DMS114 treated with DMSO at 0.1 percent for 48 hours (cell line): ENCODE measurements around the gene DCDC1.

Experiments used
- DNase-seq: peaks from one replicate; lab custom pipeline; 2025; ENCODE audit not compliant: unreplicated experiment; lab: John Stamatoyannopoulos, UW

Gene DCDC1

DNA sequence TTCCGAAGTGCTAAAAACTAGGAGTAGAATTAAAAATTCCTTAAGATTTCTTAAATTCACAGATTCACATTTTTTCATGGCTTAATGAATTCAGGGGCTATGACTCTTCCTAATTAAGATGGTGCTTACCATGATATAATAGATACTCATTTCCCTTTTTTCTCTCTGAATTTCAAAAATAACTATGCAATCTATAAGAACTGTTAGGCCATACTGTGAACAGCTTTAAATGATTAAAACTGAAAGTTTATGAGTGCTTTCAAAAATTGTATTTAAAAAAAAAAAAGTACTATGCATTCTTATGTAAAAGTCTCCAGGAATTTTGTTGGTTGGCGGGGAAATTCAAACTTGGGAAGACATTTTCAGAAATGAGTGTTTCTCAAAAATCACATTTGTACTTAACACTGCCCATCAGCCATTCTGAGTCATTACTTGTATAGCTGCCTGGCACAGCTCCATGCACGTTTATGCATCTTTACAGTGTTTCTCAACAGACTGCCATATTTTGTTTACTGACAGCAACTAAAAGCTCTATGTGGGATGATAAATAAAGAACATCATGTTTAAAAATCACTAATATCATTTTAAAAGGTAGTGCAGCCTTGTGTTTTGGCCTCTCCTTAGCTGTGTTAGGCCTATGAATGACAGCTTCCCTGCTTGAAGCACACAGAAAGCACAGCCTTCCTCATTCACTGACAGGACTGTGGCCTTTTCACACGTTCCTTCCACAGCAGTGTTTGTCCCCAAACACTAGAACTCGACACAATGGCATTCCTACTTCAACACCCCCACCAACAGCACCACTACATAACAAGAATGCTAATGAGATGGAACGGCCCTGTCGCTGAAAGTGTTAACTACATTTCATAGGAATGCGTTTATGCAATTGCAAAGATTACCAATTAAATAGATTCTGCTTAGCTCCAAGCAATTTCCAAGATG, 131.4 kb downstream of the DCDC1 start:
- peak; percentile 100 for DNase-seq

DNA sequence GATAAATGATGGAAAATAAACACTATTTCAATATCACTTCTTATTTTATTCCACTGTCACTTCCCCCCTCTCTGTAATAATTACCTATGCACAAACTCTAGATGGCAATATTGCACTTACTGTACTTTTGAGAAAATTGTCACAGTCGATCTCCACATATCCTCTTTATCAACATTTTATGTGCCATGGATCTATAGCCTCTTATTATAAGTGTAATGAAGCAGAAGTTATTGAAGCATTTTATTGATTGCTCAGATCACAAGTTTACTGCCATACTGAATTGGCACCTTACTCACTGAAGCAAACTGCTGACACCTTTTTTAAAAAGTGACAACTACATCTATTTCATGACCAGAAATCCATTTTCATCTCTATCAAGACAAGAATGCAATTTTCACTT, 133.4 kb downstream of the DCDC1 start:
- peak; percentile 97 for DNase-seq

DNA sequence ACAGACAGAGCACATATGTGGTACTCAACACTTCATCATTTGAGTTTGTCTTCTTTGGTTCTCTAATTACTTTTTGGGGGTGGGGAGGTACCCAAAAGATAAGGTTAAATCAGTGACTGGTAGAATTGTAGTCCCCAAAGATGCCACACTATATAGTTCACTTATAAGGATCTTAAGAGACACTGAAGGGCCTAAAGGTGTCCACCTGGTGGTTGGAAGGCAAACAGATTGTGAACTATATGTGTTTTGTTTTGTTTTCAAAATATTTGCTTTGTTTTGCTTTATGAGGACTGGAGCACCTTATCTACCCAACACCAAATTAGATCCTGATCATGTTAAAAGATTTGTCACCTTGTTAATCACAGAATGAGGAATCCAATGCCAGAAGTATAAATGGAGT, 136.1 kb downstream of the DCDC1 start:
- DNase-seq: peak; percentile 92

DNA sequence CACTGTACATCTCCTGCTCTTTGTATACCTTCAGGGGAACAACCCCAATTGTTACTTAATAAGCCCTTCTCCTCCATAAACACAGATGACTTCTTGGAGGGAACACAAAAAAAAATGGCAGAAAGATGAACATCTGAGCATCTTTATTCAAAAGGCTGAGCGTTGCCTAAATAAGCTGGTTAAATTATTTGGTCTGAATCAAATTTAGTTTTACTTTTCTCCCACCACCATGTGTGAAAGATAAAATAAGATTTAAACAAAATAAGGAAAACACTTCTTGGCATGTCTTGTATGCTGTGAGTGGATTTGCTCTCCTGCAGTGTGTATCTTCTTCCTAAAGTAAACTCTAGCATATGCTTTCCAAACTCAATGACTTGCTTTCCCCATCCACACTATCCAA, 137.9 kb downstream of the DCDC1 start:
- DNase-seq: no peak

DNA sequence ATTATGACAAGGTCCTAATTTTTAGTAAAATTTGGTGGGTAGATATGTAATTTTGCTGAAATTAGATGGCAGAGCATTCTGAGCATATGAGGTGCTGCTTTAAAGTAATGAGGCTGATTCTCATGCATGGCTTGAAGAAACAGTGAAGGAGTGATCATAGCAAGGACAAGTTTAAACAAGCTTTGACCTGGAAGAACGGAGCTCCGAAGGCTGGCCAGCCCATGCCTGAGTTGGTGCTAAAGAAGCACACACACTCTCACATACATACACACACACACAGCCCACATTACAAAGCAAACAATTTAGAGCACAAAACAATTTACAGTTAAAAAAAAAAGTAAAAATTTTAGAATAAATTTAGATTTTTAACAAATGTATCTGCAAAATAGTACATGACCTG, 150.7 kb downstream of the DCDC1 start:
- no peak for DNase-seq

DNA sequence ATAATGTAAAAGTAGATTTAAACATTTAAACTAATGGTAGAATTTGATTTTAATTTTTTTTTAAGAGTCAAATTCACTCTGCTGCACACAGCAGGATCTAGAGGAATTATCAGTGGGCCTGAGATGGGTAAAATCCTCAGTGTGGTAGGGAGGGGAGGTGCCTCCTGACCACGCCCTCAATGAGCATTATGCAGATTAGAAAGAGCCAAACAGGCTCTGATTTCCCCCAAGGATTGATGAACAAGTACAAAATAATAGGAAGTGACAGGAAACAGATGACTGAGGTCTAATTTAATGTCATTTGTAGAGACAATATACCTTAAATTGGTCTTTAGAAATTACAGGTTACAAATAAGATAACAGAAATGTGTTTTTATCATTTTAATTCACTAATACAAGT, 155.2 kb downstream of the DCDC1 start:
- DNase-seq: no peak

DNA sequence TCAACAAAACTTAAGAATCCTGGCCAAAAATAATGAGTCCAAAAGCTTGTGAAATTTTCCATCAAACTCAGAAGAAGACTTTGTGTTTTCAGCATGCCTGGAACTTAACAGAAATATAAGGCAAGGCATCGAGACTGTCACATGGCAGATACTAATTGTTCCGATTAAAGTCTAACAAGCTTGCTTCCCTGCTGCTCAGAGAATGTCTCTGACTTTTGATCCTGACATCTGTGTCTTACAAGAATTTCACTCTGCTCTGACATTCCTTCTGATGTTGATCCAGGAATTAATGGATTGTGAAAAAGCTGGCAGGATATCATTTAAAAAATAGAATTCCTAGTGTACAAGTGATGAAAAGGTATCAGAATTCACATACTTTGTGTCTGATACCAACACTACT, 170.2 kb downstream of the DCDC1 start:
- peak; percentile 98 for DNase-seq

DNA sequence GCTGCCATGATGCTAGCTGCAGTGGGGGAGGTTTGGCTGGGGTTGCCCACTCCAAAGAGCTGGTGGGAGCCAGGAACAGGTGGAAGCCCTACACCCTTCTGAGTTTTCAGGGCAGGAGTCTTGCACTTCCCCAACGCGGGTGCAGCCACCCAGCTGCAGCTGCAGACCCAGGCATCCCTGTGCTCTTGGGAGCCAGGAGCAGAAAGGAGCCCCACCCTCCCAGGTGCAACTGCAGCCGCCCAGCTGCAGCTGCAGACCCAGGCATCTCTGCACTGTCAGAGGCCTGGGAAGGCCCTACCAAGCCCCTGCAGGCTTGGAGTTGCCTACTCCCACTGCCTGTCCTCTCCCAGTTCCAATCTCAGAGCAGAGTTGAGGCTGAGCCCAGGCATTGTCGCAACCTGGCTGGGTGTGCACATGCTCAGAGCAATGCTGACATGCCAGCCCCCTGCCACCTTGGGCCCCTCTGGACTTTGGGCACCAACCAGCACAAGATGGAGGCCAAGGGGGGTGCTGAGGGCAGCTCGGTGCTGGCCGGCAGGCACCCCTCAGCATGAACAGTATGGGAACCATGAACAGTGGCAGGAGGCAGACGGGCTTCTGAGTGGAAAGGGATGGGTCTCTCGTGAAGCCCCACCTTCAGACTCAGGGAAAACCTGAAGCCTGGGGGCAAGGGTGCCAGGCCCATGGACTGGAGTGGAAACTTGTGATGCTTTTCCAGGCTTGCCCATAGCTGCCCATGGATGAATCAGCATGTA, 195.4 kb downstream of the DCDC1 start:
- no peak for DNase-seq

DNA sequence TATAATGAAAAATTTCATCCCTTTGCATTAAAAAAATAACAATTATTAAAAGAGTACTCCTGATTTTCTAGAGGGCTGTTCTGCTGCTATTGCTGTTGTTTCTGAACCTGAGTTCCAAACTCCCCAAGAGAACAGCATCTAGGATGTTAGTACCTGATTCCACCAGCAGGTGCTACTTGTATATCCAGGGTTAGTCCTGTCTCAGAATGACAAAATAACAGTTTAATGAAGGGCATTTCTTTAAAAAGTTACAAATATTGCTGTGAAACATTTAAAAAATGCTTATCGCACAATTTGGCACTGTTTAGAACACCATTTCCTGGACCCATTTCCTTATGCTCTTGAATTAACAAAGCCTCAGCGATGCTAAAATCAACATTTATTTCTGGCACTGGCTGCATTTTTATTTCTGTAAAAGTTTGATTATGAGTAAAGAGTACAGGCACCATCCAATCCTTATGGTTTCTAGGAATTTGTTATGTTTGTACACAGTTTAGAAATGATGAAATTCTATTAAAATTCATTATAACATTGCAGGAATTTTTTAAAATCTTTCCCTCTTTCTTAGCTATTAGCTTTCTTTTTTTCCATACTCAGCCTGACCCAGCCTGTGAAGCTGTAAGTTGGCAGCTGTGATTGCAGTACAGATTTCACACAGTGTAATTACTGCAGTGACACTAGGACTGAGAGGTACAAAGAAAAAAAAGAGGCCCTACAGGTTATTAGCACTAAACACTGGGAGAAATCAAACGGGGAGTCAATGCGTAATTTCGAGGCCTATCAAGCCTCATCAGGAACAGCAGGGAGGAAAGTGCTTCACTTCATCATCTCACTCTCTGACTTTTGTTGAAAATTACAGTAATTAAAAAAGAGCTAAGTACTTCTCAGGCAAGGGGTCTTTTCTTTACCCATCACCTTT, 208.8 kb downstream of the DCDC1 start:
- peak; percentile 96 for DNase-seq

DNA sequence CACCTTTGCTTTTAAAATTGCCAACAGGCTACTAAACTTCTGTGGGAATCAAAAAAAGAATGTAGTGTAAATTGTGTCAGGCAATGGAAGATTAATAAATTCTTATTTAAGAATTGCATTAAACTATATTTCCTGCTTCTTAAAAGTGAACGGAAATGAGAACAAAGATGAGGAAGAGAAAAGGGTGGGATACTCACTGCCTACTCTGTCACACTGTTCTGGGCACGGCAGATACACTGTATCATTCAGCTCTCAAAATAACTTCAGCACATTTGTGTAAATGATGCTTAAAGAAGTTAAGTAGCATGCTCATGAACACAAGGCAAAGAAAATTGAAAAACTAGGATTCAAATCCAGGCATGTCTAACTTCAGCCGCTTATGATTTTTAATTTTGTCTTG, 218.7 kb downstream of the DCDC1 start:
- no peak for DNase-seq

DNA sequence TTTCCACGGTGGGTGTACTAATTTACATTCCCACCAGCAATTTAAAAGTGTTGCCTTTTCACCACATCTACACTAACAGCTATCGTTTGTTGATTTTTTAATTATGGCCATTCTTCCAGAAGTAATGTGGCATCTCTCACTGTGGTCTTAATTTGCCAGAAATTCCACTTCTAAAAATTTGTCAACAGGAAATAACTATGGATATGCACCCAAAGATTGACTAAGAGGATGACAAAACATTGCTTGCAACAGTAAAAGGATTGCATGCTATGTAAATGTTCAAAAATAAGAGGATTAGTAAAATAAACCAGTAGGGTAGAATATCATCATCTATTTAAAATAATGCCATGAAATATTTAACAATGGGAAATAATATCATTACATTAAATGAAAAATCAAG, 219.5 kb downstream of the DCDC1 start:
- DNase-seq: no peak

DNA sequence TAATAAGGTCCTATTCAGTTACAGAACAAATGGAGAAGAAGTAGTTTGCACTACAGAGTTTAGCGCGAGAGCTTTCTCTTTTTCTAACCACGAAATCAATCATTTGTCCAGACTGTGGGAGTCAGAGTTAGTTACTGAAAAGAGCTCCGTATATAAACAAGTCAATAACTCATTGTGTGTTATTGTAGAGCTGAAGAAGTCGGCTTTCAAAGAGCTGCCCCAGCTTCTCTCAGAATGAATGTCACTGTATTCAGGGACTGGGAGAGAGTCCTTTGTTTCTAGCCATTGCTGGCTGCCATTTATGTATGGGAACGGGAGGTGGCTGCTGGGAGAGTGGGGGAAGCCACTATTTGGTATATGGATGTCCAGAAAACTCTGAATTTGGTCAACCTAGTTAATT, 227.8 kb downstream of the DCDC1 start:
- DNase-seq: peak; percentile 89

DNA sequence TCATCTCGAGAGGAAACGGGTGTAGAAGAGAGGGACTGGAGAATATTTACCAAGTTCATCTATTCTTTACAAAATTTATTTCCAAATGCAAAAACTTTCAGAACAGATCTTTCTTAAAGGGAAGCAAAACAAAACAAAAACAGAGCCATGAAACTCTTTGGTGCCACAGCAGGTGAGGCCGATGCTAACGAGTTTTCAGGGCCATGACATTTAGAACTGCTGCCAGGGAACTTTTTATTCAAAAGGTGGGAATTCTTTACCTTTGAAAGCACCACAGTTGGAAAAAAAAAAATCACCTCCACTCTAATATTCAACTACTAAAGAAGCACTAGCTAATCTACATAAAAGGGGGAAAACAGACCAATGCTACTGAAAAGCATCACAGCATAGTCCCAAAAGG, 230.1 kb downstream of the DCDC1 start:
- DNase-seq: no peak

DNA sequence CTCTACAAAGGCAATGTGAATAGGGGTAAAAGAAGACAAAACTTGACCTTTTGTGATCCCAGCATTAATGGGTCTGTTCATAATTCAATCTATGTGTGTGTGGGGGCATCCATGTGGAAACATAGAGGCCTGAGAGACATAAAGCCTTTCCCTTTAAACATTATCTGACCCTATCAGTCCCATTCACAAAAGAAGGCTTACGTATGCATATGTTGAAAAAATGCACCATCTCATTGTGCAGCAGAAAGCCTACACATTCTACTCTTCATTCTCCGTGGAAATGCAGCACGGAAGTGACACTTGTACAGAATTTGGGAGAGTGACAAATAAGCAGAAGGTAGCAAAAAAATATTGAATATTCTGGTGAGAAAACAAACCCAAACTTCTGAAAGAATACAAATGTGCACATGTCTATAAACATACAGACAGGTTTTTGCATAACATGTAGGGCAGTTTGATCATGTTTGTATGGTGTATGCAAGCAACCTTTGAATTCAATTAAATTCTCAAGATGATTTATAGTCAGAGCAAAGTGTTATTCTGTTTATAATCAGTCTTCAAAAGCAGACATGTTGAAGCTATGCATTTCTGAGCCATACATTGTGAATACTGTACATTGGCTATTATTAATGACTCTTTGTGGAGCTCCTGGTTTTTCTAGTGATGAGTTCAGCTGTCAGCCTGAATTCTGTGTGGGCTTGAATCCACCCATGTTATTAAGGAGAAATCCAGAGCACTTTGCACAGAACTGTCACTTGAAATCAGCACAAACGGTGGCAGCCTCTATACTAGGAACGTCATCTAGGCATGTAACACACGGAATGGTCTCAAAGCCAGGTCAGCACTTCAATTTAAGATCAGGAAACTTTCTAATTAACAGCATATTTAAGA, 236.8 kb downstream of the DCDC1 start:
- peak; percentile 77 for DNase-seq

DNA sequence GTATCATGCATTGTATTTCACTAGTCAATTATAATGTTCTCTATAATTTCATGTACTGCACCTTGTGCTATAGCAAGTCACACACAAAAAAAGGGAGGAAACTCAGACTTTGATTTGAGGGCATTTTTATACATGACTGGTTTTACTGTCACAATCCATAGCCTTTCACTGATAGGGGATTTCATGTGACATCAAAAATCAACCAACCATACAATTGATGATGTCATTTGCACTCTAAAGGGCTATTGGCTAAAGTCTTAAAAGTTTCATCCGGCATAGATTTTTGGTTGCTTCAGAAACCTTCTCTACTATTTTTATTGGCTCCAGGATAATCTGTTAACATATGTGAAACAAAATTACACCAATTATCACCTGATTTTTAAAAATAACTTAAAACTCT, 237.8 kb downstream of the DCDC1 start:
- DNase-seq: no peak

DNA sequence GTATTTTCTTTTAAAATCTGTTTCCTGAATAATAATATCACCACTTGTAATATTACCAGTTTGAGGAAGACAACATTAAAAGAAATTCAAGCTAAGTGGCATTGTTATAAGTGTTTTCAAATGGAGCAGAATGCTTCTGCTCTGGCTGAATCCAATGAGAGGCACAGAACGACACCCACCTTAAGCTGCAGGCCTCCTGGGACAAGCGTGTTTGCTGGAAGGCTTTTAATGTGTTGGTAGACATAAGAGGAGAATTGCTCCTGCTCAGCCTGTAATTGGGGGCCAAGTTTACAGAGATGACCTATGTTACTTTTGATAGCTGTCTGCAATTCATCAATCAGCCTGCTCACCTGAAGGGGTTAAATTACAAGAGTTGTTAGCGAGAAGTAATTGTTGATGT, 242.2 kb downstream of the DCDC1 start:
- no peak for DNase-seq

DNA sequence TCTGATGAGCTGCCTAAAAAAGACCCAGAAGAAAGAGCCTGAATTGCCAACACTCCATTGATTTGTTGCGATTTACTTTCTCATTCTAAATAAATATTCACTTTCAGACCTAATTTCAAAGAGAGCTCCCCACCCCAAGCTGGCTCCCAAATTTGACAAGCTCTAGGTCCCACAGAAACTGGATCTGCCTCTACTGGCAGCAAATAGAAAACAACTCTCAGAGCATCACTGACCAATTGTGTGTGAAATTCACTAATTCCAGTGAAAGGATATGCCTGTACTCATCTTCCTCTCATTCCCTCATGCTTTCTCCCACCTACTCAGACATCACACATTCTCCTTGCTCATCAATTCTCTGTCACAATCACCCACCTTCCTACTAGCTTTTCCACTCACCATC, 249.1 kb downstream of the DCDC1 start:
- DNase-seq: no peak

DNA sequence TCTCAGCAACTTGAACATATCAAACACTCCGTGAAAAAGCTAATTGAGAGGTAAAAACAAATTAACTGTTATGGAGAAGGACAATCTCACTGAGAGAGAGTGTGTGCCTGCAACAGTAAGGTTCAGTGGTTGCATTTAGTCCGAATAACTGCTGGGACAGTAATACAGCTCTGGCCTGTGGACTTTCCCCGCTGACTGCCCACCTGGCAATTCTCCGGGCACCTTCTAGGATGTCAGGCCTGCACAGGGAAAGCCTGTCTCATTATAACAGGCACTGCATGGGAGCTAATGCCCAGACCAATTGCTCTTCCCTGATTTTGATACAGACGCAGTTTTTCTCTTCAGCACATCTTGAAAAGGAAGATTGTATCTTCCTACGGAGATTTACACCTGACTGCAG, 251.0 kb downstream of the DCDC1 start:
- no peak for DNase-seq

DNA sequence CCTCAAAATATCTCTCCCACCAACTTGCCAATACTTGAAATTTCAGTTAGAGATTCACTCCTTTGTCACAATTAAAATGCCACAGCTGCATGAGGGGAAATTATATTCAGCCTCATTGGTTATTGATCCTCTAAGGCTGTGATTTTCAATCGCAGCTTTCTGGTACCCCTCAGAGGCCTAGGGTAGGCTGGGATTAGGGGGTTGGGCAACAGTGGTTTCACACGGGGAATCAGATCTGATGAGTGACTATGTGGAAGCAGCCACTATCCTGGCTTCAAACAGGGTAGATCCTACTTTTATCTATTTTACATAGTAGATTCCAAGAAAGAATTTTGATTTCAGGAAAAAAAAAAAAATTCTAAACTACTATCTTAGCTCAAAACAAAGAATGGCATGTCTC, 252.5 kb downstream of the DCDC1 start:
- DNase-seq: no peak

DNA sequence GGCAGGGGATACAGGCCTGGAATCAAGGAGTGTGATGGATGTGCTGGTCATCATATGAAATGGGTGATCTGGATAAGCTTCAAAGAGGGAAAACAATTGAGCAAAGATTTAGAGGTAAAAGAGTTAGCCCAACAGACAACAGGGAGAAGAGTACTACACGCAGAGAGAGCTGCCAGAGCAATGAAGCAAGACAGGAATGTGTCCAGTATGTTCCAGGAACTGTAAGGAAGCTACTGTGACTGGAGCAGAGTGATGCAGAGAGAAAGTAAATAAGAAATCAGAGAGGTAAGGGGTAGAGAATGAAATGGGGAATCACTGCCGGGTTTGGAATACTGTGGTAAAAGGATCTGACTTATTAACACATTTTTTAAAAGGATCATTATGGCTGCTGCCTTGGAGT, 255.1 kb downstream of the DCDC1 start:
- DNase-seq: peak; percentile 88
